T-helper 1 cell treated with Interleukin-12 subunit alpha and Interleukin-12 subunit beta and Interleukin-4 antibody, amounts not matched to agents 30 ng/mL and 1 ng/mL, for 36 hours (primary cell): ENCODE measurements around the gene TTC28. TPM values are rescaled to one million over a fixed set of nuclear protein-coding genes. Genes with fewer than 3 reads are reported as not detected.

Source experiments
- intact Hi-C: fragments of 100-400 bp; cut with micrococcal nuclease; formaldehyde crosslinking; loops from one replicate; pipeline ENCODE4 v1.15.1; 2024
- total RNA-seq: library from RNA; stranded (reverse); gene quantifications from 2 replicates; pipeline ENCODE4 v1.2.3, GENCODE V29; 2022

Gene TTC28
- total RNA-seq, 1 donor from 2014 or later: 3.1 TPM

DNA sequence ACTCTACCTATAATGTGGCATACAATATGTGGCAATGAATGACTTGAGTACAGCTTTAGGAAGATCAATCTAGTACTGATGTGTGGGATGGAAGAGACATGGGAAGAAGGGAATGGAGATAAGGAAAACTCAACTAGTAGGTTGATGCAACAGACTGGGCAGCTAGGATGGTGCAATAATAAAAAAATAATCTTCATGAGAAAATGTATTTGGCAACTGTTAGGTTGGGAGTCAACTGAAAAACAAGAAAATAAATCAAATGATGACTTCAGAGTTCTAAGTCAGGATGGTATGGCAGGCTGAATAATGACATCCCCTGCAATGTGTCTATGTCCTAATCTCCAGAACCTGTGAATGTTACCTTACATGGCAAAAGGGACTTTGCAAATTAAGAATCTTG, 523.8 kb downstream of the TTC28 start:
- intact Hi-C loops: no loop called here

- intact Hi-C loops: no loop called here
These were observed 524.8 kb downstream of the TTC28 start for GRCh38 chr22:28154861-28155260.

- intact Hi-C loops: no loop called here
These were observed 528.4 kb downstream of the TTC28 start for GRCh38 chr22:28151151-28151816.

GRCh38 chr22:28148816-28149465, 530.7 kb downstream of the TTC28 start:
- intact Hi-C loops: no loop called here

- intact Hi-C loops: no loop called here
These were observed 532.2 kb downstream of the TTC28 start for GRCh38 chr22:28147401-28147800.

- intact Hi-C loops: no loop called here
These were observed 533.0 kb downstream of the TTC28 start for GRCh38 chr22:28146401-28147314.

- intact Hi-C loops: loop anchor here (5.0 kb wide), 1 partner anchor 418 kb away; no protein-coding TSS in a partner anchor
These were observed 535.5 kb downstream of the TTC28 start for GRCh38 chr22:28143961-28144745.

DNA sequence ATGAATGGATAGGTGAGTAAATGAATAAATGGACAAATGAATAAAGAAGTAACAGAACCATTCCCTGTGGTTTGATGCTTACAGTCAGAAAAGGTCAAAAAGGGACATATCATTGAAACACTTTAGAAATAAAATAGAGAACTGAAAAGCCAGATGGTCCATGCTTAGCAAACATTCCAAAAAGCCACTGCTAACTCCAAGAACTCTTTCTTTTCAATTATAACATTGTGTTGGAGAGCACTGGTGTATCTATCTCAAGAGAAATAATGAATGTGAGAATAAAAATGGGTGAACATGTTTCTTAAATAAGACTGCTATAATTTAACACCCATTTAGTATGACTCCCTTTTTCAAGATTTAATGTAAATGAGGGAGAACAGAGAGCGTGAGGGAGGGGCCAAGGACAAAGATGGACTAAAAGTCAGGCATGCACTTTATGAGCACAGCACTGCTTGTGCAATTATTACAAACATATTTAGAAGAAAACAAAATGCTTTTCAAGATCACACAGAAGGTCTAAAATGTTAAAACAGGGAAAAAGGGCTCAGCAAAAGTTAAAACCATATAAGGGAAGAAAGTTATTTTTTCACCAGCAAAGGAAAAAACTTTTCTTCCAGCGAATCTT, 536.3 kb downstream of the TTC28 start:
- intact Hi-C loops: loop anchor here (5.0 kb wide), 1 partner anchor 419 kb away; no protein-coding TSS in a partner anchor

- intact Hi-C loops: loop anchor here (5.0 kb wide), 1 partner anchor 420 kb away; no protein-coding TSS in a partner anchor
These were observed 537.2 kb downstream of the TTC28 start for GRCh38 chr22:28142361-28142961.

DNA sequence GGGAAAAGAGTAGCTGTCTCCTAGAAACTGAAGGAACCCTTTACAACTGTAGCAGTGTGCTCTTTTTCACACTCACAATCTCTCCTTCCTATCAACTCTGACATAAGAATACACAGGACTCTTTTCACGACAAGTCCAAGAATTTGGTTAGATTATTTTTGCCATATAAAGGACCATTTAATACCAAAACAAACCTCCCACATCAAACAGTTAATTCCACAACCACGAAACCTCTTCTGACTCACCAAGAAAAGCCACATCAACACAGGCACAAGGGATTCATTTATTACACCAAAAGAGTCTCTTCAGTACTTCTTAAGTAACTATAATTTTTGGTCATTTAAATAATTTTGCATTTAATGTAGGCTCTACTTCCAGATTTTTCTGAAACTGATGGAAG, 538.0 kb downstream of the TTC28 start:
- intact Hi-C loops: loop anchor here (5.0 kb wide), 1 partner anchor 421 kb away; no protein-coding TSS in a partner anchor

DNA sequence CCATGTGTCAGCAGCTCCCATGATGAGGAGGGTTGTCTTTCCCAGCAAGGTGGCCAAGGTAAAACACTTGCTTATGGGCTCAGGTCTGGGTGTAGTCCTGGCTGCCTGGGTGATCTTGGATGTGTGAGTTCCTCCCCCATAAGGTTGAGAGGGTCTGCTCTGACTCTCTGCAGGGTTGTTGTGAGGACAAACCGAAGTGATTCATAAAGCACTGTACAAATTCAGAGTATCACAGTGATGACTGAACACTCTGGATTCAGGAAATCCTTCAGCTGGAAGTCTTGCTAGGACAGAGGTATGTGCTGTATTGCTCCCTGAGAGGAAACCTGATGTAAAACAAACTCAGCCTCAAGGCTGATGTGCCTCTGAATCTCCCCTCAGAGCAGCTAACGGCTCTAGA, 539.7 kb downstream of the TTC28 start:
- intact Hi-C loops: loop anchor here (5.0 kb wide), 1 partner anchor 422 kb away; no protein-coding TSS in a partner anchor

- intact Hi-C loops: no loop called here
These were observed 540.1 kb downstream of the TTC28 start for GRCh38 chr22:28139516-28139915.

- intact Hi-C loops: no loop called here
These were observed 542.6 kb downstream of the TTC28 start for GRCh38 chr22:28137036-28137435.

- intact Hi-C loops: no loop called here
These were observed 547.2 kb downstream of the TTC28 start for GRCh38 chr22:28132466-28132865.

DNA sequence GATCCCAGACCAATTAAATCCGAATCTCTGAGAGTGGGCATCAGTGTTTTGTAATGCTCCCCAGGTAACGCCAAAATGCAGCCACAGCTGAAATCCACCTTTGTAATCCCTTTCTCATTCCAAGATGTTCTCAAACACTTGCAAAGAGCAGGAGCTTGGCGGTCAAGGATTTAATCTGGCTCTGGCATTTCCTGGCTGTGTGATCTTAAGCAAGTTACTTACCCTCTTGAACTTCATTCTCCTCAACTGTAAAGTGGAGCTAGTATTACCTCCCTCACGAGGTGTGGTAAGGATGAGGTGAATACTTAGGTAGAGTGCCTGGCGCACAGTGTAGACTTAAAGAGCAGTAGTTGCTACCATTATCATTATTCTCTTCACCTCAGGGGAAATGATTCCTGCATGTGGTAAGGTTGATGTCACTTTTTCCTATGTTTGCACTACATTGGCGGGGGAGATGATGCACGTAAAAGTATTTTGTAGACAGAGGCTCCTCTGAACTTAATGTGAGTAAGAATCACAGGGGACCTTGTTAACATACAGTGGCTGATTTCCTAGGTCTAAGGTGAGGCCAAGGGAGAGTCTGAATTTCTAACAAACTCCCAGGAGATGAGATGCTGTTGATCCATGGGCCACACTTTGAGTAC, 550.2 kb downstream of the TTC28 start:
- intact Hi-C loops: no loop called here

DNA sequence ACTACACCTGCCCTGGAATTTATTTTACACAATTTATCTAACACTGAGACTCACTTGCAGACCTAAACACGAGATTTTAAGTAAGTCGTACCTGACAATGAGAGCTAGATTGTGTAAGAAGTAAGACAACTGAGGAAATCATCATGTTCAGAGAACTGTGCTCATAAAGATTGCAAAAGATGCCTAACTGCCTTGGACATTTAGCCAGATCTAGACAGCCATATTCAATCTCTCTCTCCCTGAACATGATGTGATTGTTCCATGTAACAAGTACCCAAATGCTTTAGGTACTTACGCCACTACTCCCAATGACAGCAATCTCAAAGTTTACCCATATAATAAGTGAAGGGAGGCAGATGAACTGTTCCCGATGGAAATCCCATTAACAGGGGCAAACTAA, 550.8 kb downstream of the TTC28 start:
- intact Hi-C loops: no loop called here

- intact Hi-C loops: no loop called here
These were observed 553.8 kb downstream of the TTC28 start for GRCh38 chr22:28125799-28126198.

DNA sequence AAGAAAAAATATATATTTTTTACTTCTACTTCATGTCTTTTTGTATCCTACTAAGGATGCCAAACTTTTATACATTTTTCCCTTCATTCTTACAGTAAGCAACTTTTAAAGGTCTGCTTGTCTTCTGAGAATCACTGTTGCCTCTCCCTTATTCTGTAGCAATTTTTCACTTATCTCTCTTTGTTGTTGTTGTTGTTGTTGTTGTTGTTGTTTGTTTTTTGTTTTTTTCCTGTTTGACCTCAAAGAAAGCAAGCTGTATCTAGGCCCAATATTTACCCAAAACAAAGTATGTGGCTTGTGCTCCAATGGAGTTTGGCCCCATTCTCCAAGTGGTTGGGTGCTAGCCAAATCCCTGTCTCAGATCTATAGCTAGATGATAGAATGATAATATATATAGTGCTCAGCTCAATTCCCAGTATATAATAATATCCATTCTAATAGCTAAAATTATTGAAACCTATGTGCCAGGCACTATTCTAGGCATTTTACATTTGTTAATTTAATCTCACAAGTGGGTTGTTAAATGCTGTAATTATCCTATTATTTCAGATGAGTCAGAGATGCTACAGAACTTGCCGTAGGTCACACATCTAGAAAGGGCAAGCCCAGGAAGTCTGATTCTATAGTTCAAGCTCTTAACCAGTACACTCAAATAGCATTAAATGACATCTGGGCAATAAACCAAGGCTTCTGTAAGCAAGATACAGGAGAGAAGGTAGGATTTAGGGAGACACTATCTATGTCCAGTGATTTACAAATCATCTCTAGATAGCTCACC, 555.5 kb downstream of the TTC28 start:
- intact Hi-C loops: no loop called here
